H1 (cell line): Measurements from ENCODE around the gene TXLNB.

Experiments used
- CTCF ChIP-seq, 3 experiments: IDR thresholded peaks; 1 replicate in 2 of 3; 2 replicates in 1 of 3; pipeline versions ENCODE4 v1.5.1 to v1.6.1; 2011; ENCODE audit warnings: low read length in 3 of 3, mild to moderate bottlenecking in 3 of 3, inconsistent platforms in 2 of 3, low read depth in 1 of 3, moderate library complexity in 1 of 3; ENCODE audit not compliant: insufficient read depth in 1 of 3; ENCODE audit errors: control extremely low read depth in 1 of 3
- EZH2 ChIP-seq: fragments of 200-600 bp; sonication (generic); IDR thresholded peaks from 2 replicates; pipeline ENCODE4 v1.7.1; 2012; ENCODE audit warnings: low read depth, mild to moderate bottlenecking, moderate library complexity, low read length, inconsistent platforms; ENCODE audit not compliant: severe bottlenecking
- FOSL1 ChIP-seq: IDR thresholded peaks from 2 replicates; pipeline ENCODE4 v1.6.1; 2011; ENCODE audit warnings: mild to moderate bottlenecking, low read depth, low read length, moderate library complexity; ENCODE audit not compliant: insufficient read depth
- GABPA ChIP-seq: IDR thresholded peaks from 2 replicates; pipeline ENCODE4 v1.6.1; 2011; ENCODE audit warnings: mild to moderate bottlenecking, low read length, moderate library complexity, borderline replicate concordance; ENCODE audit not compliant: insufficient read depth
- HDAC2 ChIP-seq, 2 experiments: fragments of 300-600 bp in 1 of 2; sonication (generic) in 1 of 2; IDR thresholded peaks; 2 replicates each; pipeline ENCODE4 v1.6.1; 2011 to 2012; ENCODE audit warnings: low read depth in 2 of 2, low read length in 2 of 2, mild to moderate bottlenecking in 2 of 2, moderate library complexity in 2 of 2, borderline replicate concordance in 1 of 2, inconsistent platforms in 1 of 2
- JUND ChIP-seq: IDR thresholded peaks from 2 replicates; pipeline ENCODE4 v1.6.1; 2011; ENCODE audit warnings: mild to moderate bottlenecking, improper control_type of control experiment, low read length
- POLR2AphosphoS5 ChIP-seq: IDR thresholded peaks from 2 replicates; pipeline ENCODE4 v1.6.1; 2011; ENCODE audit warnings: low read depth, low read length
- SIN3A ChIP-seq, 2 experiments: IDR thresholded peaks in 1 of 2; conservative IDR thresholded peaks in 1 of 2; 2 replicates each; pipeline ENCODE4 v1.6.1; 2011 to 2012; ENCODE audit warnings: low read length in 2 of 2, improper control_type of control experiment in 1 of 2, low read depth in 1 of 2, mild to moderate bottlenecking in 1 of 2
- SIX5 ChIP-seq: IDR thresholded peaks from 2 replicates; pipeline ENCODE4 v1.6.1; 2011; ENCODE audit warnings: mild to moderate bottlenecking, low read depth, low read length
- TBP ChIP-seq: IDR thresholded peaks from 2 replicates; pipeline ENCODE4 v1.6.1; 2011; ENCODE audit warnings: low read depth, low read length, improper control_type of control experiment
- TEAD4 ChIP-seq: IDR thresholded peaks from 2 replicates; pipeline ENCODE4 v1.6.1; 2012; ENCODE audit warnings: low read depth, low read length, inconsistent platforms, mixed read lengths
- USF2 ChIP-seq: IDR thresholded peaks from 2 replicates; pipeline ENCODE4 v1.6.1; 2011; ENCODE audit warnings: low read length, improper control_type of control experiment
- YY1 ChIP-seq: IDR thresholded peaks from 2 replicates; pipeline ENCODE4 v1.6.1; 2011; ENCODE audit warnings: low read depth, mild to moderate bottlenecking, low read length

GRCh38 chr6:139296927-139297326 is 5.1 kb upstream of the TXLNB start:
- TF ChIP-seq SIX5 (no peak), JUND (no peak), POLR2AphosphoS5 (no peak), EZH2 (no peak), USF2 (no peak), HDAC2 (IDR thresholded peaks at IDR 0.05; ENCODE audit: borderline replicate concordance in 1 of 2, low read depth in 2 of 2, low read length in 2 of 2) (no peak), SIN3A (conservative IDR thresholded peaks at IDR 0.05 in 1 of 2, IDR thresholded peaks at IDR 0.05 in 1 of 2; ENCODE audit: low read depth in 1 of 2, low read length in 2 of 2) (no peak), YY1 (no peak), GABPA (no peak), CTCF (IDR thresholded peaks at IDR 0.05; ENCODE audit: control extremely low read depth in 1 of 3, insufficient read depth in 1 of 3, low read depth in 1 of 3, low read length in 3 of 3) (no peak), TEAD4 (no peak), FOSL1 (no peak), TBP (no peak)
